ENCODE data around the gene TSPEAR.
"Not testable (repeated sequence)": the region's sequence is repeated elsewhere in the genome, so short reads cannot be mapped to it uniquely, and the experiment has no call there.

TSPEAR gene

GRCh38 chr21:44600118-44600978, 111.0 kb downstream of the TSPEAR start, which contains the start of gene KRTAP10-7:
Gene KRTAP10-7 (plus strand): TSS chr21:44600597. CDS start chr21:44600622, 25 bp downstream.
- DNase-seq = not testable (repeated sequence)

GRCh38 chr21:44599264-44600029, 111.9 kb downstream of the TSPEAR start:
- DNase-seq = no peak

GRCh38 chr21:44598061-44598460, 113.3 kb downstream of the TSPEAR start:
- no peak for DNase-seq

GRCh38 chr21:44596068-44596725, 115.2 kb downstream of the TSPEAR start:
- no peak for DNase-seq

DNA sequence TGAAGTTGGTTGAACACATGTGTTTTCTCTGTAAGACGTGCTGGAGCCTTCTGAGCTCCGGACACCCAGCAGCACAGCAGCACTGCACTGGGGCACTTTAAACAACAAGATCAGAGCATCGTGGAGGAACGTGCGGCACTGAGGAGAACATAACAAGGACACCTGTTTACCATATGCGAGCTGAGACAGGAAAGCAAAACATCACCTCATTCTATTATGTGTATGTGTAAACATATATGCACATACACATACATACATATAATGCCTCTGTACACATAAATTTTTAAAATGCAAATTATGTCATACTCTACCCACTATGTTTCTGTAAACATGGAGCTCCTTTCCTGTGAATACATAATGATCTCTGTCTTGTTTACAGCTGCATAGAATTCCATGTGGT, 115.8 kb downstream of the TSPEAR start:
- no peak for DNase-seq

DNA sequence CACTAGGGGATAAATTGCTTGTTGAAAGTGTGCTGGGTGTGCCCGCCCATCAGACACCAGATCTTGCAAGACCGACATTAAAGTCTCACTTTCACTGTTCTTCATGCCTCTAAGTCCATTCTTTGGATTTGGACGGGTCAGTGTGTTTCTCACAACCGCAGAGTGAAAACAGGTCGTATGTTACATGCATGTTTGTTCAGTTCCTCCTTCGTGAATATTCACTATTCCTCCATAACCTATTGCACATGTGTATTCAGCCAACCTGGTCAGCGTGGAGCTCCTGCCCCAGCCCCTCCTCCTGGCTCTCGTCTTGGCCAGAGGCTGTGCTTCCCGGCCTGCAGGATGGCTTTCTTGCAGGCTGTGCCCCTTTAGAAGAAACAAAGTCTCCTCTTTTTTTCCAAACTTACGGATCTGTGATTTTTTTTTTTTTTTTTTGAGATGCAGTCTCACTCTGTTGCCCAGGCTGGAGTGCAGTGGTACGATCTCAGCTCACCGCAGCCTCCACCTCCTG, 116.9 kb downstream of the TSPEAR start:
- no peak for DNase-seq

- no peak for DNase-seq
Observed at GRCh38 chr21:44593598-44594405, 117.6 kb downstream of the TSPEAR start.

- DNase-seq = no peak
Observed at GRCh38 chr21:44592446-44593311, 118.7 kb downstream of the TSPEAR start, which contains the start of gene KRTAP10-6. Gene KRTAP10-6 (minus strand): TSS chr21:44592505. CDS start chr21:44592484, 21 bp downstream.

DNA sequence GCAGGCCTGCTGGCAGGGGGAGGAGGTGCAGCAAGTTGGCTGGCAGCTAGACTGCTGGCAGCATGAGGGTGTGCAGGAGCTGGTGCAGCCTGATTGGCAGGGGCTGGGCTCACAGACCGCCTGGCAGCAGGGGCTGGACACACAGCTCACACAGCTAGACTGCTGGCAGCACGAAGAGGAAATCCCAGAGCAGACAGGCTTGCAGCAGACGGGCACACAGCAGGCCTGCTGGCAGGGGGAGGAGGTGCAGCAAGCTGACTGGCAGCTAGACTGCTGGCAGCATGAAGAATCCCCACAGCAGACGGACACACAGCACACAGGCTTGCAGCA, 119.6 kb downstream of the TSPEAR start:
- DNase-seq = not testable (repeated sequence)

- not testable (repeated sequence) for DNase-seq
Observed at GRCh38 chr21:44590897-44591800, 120.2 kb downstream of the TSPEAR start.

- no peak for DNase-seq
Observed at GRCh38 chr21:44590311-44590721, 121.1 kb downstream of the TSPEAR start.

DNA sequence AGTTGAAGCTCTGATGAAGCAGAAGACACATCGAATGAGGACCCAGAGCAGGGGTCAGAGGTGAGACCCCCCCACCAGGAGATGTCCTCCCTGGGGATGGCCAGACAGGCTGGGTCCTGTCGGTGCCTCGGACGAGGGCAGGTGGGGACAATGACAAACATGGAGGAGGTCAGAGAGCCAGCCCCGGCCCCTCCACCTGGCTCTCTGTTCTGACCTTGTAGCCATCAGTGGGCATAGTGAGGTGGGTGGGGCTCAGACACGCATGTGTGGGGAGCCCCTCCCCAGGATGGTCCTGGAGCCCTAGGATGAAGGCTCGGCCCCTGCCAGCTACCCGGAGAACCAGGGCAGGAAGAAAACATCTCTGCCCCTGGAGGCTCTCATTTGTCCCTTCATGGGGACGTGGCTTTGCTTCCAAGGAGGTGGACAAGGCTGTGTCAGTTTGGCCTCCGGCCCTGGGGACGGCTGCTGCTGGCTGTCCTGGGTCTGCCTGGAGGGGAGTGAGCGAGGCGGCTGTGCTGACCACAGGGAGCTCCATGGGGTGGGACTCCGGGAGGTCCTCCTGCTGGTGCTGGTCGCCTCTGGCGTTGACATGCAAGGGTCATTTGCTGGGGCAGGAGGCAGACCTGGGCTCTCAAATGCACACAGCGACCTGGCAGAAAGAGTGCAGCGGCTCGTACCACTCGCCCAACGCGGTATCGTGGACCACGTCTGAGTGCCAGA, 121.6 kb downstream of the TSPEAR start:
- DNase-seq = no peak

DNA sequence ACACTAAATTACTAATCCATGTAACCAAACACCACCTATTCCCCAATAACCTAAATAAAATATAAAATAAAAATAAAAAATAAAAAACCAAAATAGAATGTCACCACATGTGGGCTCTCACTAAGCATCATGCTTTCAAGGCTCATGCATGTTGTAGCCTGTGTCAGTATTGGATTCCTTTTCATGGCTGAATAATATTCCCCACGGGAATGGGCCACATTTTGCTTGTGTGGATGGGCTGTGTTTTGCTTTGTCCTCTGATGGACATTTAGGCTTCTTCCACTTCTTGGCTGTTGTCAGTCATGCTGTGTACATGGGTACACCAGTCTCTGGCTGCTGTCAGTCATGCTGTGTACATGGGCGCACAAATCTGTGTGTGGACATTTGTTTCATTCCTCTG, 122.3 kb downstream of the TSPEAR start:
- DNase-seq = no peak

- no peak for DNase-seq
Observed at GRCh38 chr21:44585892-44586291, 125.5 kb downstream of the TSPEAR start.

GRCh38 chr21:44583800-44584147, 127.6 kb downstream of the TSPEAR start:
- DNase-seq = no peak

GRCh38 chr21:44583089-44583799, 128.1 kb downstream of the TSPEAR start:
- no peak for DNase-seq

- DNase-seq = no peak
Observed at GRCh38 chr21:44582055-44582454, 129.3 kb downstream of the TSPEAR start.

GRCh38 chr21:44581158-44581557, 130.2 kb downstream of the TSPEAR start:
- no peak for DNase-seq
